ENCODE data around the gene PIK3AP1. TPM values are rescaled to one million over a fixed set of nuclear protein-coding genes. Genes with fewer than 3 reads are reported as not detected.

Gene PIK3AP1
- total and polyA plus RNA-seq, 10 of the 15 experiments (the other 5 are each of a cell fraction or from before 2014, with no cell fraction given), result 26.2 to 306 (median 119) TPM

DNA sequence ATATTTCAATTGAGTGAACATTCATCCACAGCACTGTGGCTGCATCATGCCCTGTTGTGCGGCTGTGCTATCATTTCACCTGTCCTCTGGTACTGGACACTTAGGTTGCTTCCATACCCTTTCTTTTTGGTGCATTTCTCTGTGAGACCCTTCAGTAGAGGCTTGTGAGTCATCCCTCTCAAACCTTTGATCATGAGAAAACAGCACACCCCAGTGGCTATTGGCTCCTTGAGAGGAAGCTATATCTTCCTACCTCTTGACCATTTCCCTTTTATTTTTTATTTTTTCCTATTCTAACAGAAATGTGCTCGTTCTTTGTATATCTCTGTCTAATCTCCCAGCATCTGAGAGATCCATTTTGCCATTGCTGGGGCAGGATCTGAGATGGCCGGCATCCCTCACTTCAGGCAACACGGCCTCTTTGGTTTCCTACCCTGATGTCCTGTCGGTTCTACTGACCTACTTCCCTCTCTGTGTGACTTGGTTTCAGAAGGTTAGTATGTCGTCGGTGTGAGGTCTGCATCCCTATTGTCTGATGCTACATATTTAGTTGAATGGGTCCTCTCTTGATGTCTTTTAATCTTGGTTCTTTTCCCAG lies 23.8 kb upstream of the PIK3AP1 start:
- no peaks in the 10 kb centered on the region for H4K20me1 ChIP-seq (ENCODE audit: control insufficient read depth, insufficient read depth)
- POLR2A ChIA-PET, result interaction anchor here (0.5 to 1.6 kb wide), 3 partner anchors 24 to 91 kb away, joined by 3 to 4 read pairs (median 4); partner anchors contain the start of gene PIK3AP1
- no peaks in the 10 kb centered on the region for H3K9me3 ChIP-seq (replicated peaks; ENCODE audit: control insufficient read depth, insufficient read depth, low read length)
- no peaks in the 10 kb centered on the region; a peak in 1 of 4 replicates for H3K36me3 ChIP-seq (ENCODE audit: control insufficient read depth in 2 of 2, insufficient read depth in 2 of 2, low read length in 1 of 2)
- H3K4me1 ChIP-seq (ENCODE audit: control insufficient read depth, insufficient read depth, low read length), result peaks cover 25% of the 10 kb centered on the region
- 8% methylated on average over 7 of the region's 7 CpGs for WGBS (ENCODE audit: insufficient coverage, insufficient replicate concordance, low lambda C conversion rate, missing lambda C conversion rate)
- H2AFZ ChIP-seq (ENCODE audit: control insufficient read depth, low read depth, low read length), result peak overlapping the region; percentile 61
- no peaks in the 10 kb centered on the region; the same call in 1 of the 2 replicates for H3K79me2 ChIP-seq (ENCODE audit: control insufficient read depth, insufficient read depth, low read length)
- DNase-seq (ENCODE audit: low read depth, low spot score) (no peak), ATAC-seq (peak; percentile 61), FAIRE-seq (no peak)
- no peak overlapping the region for H3K4me3 ChIP-seq
- intact Hi-C loops (cut with micrococcal nuclease; ENCODE audit: unreplicated experiment), result loop anchor here (1.0 kb wide), 1 partner anchor 99 kb away; no protein-coding TSS in a partner anchor
- no peak overlapping the region for H3K9ac ChIP-seq (ENCODE audit: control insufficient read depth, insufficient read depth, low read length)
- SMC1A ChIA-PET (ENCODE audit: uncharacterized antibody, unreplicated experiment), result interaction anchor here (0.6 to 2.1 kb wide), 19 partner anchors 15 to 120 kb away, joined by 3 to 10 read pairs (median 4); no protein-coding TSS in a partner anchor
- BruUV-seq (replicated peaks), result no TSS peak
- H3K27me3 ChIP-seq (replicated peaks in 1 of 2; ENCODE audit: control insufficient read depth in 2 of 2, insufficient read depth in 2 of 2, low read length in 1 of 2), result no peaks in the 10 kb centered on the region
- peak overlapping the region; percentile 69 for H3K4me2 ChIP-seq (ENCODE audit: control insufficient read depth, insufficient read depth)
- CTCF ChIA-PET, result interaction anchor here (0.6 to 4.0 kb wide), 25 partner anchors 12 to 230 kb away, joined by 3 to 64 read pairs (median 4); partner anchors contain the start of genes PIK3AP1 and TLL2
- in situ Hi-C loops (cut with MboI), result no loop called here
- H3K27ac ChIP-seq (ENCODE audit: control insufficient read depth, insufficient read depth), result no peak overlapping the region
- RAD21 ChIA-PET (ENCODE audit: unreplicated experiment), result interaction anchor here (0.6 to 2.8 kb wide), 9 partner anchors 18 to 159 kb away, joined by 3 to 39 read pairs (median 5); no protein-coding TSS in a partner anchor
- TF ChIP-seq SPI1 (IDR thresholded peaks at IDR 0.05; ENCODE audit: borderline replicate concordance, insufficient read depth, low read depth, low read length) (peak; percentile 19; the same call in 1 of the 2 replicates), TCF7 (IDR thresholded peaks at IDR 0.05; ENCODE audit: borderline replicate concordance) (0 out of 2 replicates have a peak, but pooled peaks have one; percentile 40), TCF3 (IDR thresholded peaks at IDR 0.05; ENCODE audit: borderline replicate concordance, insufficient read depth, low read depth, low read length) (no peak), IRF4 (IDR thresholded peaks at IDR 0.05; ENCODE audit: low read depth, low read length) (no peak), CHD2 (IDR thresholded peaks at IDR 0.05; ENCODE audit: borderline replicate concordance, low read depth, low read length) (no peak), IKZF2 (IDR thresholded peaks at IDR 0.05) (peak; percentile 13 to 35; a peak in 1 of 4 replicates), ZBTB33 (IDR thresholded peaks at IDR 0.05) (no peak), DPF2 (IDR thresholded peaks at IDR 0.05) (no peak), CTCF (IDR thresholded peaks at IDR 0.05 in 2 of 3, conservative IDR thresholded peaks at IDR 0.05 in 1 of 3; ENCODE audit: control insufficient read depth in 2 of 3, extremely low read depth in 1 of 3, insufficient read depth in 1 of 3, low read depth in 3 of 3, low read length in 3 of 3) (peak; percentile 21 to 60 (median 38); a peak in 4 of 6 replicates), RBBP5 (conservative IDR thresholded peaks at IDR 0.05) (no peak), SREBF1 (IDR thresholded peaks at IDR 0.05; ENCODE audit: low read length) (no peak), EED (IDR thresholded peaks at IDR 0.05; ENCODE audit: low read depth) (no peak)
- TF ChIP-seq, protein P1, sequence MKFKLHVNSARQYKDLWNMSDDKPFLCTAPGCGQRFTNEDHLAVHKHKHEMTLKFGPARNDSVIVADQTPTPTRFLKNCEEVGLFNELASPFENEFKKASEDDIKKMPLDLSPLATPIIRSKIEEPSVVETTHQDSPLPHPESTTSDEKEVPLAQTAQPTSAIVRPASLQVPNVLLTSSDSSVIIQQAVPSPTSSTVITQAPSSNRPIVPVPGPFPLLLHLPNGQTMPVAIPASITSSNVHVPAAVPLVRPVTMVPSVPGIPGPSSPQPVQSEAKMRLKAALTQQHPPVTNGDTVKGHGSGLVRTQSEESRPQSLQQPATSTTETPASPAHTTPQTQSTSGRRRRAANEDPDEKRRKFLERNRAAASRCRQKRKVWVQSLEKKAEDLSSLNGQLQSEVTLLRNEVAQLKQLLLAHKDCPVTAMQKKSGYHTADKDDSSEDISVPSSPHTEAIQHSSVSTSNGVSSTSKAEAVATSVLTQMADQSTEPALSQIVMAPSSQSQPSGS (IDR thresholded peaks at IDR 0.05; ENCODE audit: low read length), result no peak
- TF ChIP-seq, protein P2, sequence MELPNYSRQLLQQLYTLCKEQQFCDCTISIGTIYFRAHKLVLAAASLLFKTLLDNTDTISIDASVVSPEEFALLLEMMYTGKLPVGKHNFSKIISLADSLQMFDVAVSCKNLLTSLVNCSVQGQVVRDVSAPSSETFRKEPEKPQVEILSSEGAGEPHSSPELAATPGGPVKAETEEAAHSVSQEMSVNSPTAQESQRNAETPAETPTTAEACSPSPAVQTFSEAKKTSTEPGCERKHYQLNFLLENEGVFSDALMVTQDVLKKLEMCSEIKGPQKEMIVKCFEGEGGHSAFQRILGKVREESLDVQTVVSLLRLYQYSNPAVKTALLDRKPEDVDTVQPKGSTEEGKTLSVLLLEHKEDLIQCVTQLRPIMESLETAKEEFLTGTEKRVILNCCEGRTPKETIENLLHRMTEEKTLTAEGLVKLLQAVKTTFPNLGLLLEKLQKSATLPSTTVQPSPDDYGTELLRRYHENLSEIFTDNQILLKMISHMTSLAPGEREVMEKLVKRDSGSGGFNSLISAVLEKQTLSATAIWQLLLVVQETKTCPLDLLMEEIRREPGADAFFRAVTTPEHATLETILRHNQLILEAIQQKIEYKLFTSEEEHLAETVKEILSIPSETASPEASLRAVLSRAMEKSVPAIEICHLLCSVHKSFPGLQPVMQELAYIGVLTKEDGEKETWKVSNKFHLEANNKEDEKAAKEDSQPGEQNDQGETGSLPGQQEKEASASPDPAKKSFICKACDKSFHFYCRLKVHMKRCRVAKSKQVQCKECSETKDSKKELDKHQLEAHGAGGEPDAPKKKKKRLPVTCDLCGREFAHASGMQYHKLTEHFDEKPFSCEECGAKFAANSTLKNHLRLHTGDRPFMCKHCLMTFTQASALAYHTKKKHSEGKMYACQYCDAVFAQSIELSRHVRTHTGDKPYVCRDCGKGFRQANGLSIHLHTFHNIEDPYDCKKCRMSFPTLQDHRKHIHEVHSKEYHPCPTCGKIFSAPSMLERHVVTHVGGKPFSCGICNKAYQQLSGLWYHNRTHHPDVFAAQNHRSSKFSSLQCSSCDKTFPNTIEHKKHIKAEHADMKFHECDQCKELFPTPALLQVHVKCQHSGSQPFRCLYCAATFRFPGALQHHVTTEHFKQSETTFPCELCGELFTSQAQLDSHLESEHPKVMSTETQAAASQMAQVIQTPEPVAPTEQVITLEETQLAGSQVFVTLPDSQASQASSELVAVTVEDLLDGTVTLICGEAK (IDR thresholded peaks at IDR 0.05; ENCODE audit: borderline replicate concordance), result no peak

Measured in GM12878 (cell line).